GM12878 (cell line): ENCODE measurements around the gene YAF2. TPM values are rescaled to one million over a fixed set of nuclear protein-coding genes. Genes with fewer than 3 reads are reported as not detected.

Experiments used
- ATAC-seq: fragments of 200-7000 bp; cut with Tn5 transposase; 3 replicates; pipeline ENCODE4 v1.9.1; 2020; ENCODE audit warnings: mild to moderate bottlenecking, moderate library complexity
- BruUV-seq: library from RNA; stranded (reverse); fragments of 400-500 nt; replicated peaks from 2 replicates; lab custom pipeline; 2021; lab: Mats Ljungman, UMichigan
- CTCF ChIA-PET: fragments of 300-600 bp; sonication (Branson Sonifier 250); formaldehyde crosslinking; extraction: SDS; loops from one replicate; lab custom pipeline; 2021; ENCODE audit warnings: inconsistent platforms; lab: Yijun Ruan, JAX
- POLR2A ChIA-PET: fragments of 350-600 bp; formaldehyde crosslinking; extraction: SDS; loops from one replicate; lab custom pipeline; 2021; ENCODE audit warnings: inconsistent platforms; lab: Charles Lee
- RAD21 ChIA-PET: fragments of 300-600 bp; sonication (Branson Sonifier 250); formaldehyde crosslinking; loops from one replicate; lab custom pipeline; 2023; ENCODE audit warnings: antibody characterized with exemption; ENCODE audit not compliant: unreplicated experiment; lab: Charles Lee
- SMC1A ChIA-PET: fragments of 300-600 bp; sonication (Branson Sonifier 250); formaldehyde crosslinking; loops from one replicate; lab custom pipeline; 2023; ENCODE audit not compliant: unreplicated experiment, uncharacterized antibody; lab: Charles Lee
- DNase-seq: peaks from one replicate; pipeline ENCODE4 v3.0.0-alpha.2; 2011; ENCODE audit warnings: low read depth, low spot score
- FAIRE-seq: peaks from 3 replicates; lab custom pipeline; 2011; peaks lifted over from hg19 to GRCh38; lab: Jason Lieb, UNC
- H2AFZ ChIP-seq: 2 replicates; pipeline ENCODE4 v1.6.0; 2011; ENCODE audit warnings: low read depth, low read length, control low read depth; ENCODE audit not compliant: control insufficient read depth
- H3K27ac ChIP-seq: 2 replicates; pipeline ENCODE4 v1.5.1; 2011; ENCODE audit warnings: control low read depth; ENCODE audit not compliant: control insufficient read depth, insufficient read depth
- H3K27me3 ChIP-seq, 2 experiments: replicated peaks in 1 of 2; 2 replicates each; pipeline versions ENCODE4 v1.6.0 to v1.6.1; 2011; ENCODE audit warnings: low read length in 1 of 2; ENCODE audit not compliant: control insufficient read depth in 2 of 2, insufficient read depth in 2 of 2
- H3K36me3 ChIP-seq, 2 experiments: 2 replicates each; pipeline ENCODE4 v1.5.1; 2011; ENCODE audit warnings: low read length in 1 of 2; ENCODE audit not compliant: control insufficient read depth in 2 of 2, insufficient read depth in 2 of 2
- H3K4me1 ChIP-seq: 2 replicates; pipeline ENCODE4 v1.6.1; 2011; ENCODE audit warnings: mild to moderate bottlenecking, low read length, moderate library complexity, mixed read lengths; ENCODE audit not compliant: control insufficient read depth, insufficient read depth
- H3K4me2 ChIP-seq: 2 replicates; pipeline ENCODE4 v1.6.0; 2011; ENCODE audit warnings: control low read depth; ENCODE audit not compliant: control insufficient read depth, insufficient read depth
- H3K4me3 ChIP-seq: fragments of 200-600 bp; sonication (generic); 2 replicates; pipeline ENCODE4 v1.5.1; 2016
- H3K79me2 ChIP-seq: 2 replicates; pipeline ENCODE4 v1.6.0; 2011; ENCODE audit warnings: low read length; ENCODE audit not compliant: control insufficient read depth, insufficient read depth
- H3K9ac ChIP-seq: 2 replicates; pipeline ENCODE4 v1.8.0; 2011; ENCODE audit warnings: low read length, control low read depth, mixed read lengths; ENCODE audit not compliant: control insufficient read depth, insufficient read depth
- H3K9me3 ChIP-seq: replicated peaks from 3 replicates; pipeline ENCODE4 v1.5.1; 2011; ENCODE audit warnings: mild to moderate bottlenecking, low read length; ENCODE audit not compliant: control insufficient read depth, insufficient read depth
- H4K20me1 ChIP-seq: 2 replicates; pipeline ENCODE4 v1.6.0; 2011; ENCODE audit not compliant: control insufficient read depth, insufficient read depth
- ATF3 ChIP-seq: IDR thresholded peaks from 2 replicates; pipeline ENCODE4 v1.6.1; 2011; ENCODE audit warnings: low read depth, mild to moderate bottlenecking, low read length, moderate library complexity, borderline replicate concordance; ENCODE audit errors: extremely low read depth
- CREB1 ChIP-seq: IDR thresholded peaks from 2 replicates; pipeline ENCODE4 v1.6.1; 2012; ENCODE audit warnings: low read depth, mild to moderate bottlenecking, inconsistent platforms
- E4F1 ChIP-seq: fragments of 450-650 bp; IDR thresholded peaks from 2 replicates; pipeline ENCODE4 v1.6.1; 2018; ENCODE audit warnings: borderline replicate concordance, mild to moderate bottlenecking; ENCODE audit not compliant: partially characterized antibody
- FOS ChIP-seq: IDR thresholded peaks from 3 replicates; pipeline ENCODE4 v1.6.1; 2011; ENCODE audit warnings: borderline replicate concordance; ENCODE audit not compliant: insufficient read length; ENCODE audit errors: extremely low read depth
- HCFC1 ChIP-seq: fragments of 150-350 bp; IDR thresholded peaks from 2 replicates; pipeline ENCODE4 v1.6.1; 2014; ENCODE audit warnings: low read length
- IKZF1 ChIP-seq: fragments of 450-650 bp; conservative IDR thresholded peaks from 2 replicates; pipeline ENCODE4 v1.6.1; 2017; ENCODE audit warnings: antibody characterized with exemption, mild to moderate bottlenecking
- IKZF2 ChIP-seq, 2 experiments: fragments of 450-650 bp; IDR thresholded peaks; 2 replicates each; pipeline ENCODE4 v1.6.1; 2017; ENCODE audit warnings: mild to moderate bottlenecking in 2 of 2, moderate library complexity in 2 of 2
- IRF4 ChIP-seq: IDR thresholded peaks from 2 replicates; pipeline ENCODE4 v1.6.1; 2011; ENCODE audit warnings: low read depth, low read length
- KDM1A ChIP-seq: fragments of 200-600 bp; sonication (generic); IDR thresholded peaks from 2 replicates; pipeline ENCODE4 v1.6.1; 2016; ENCODE audit warnings: borderline replicate concordance
- PAX8 ChIP-seq: fragments of 450-650 bp; IDR thresholded peaks from 2 replicates; pipeline ENCODE4 v1.6.1; 2017; ENCODE audit warnings: mild to moderate bottlenecking, moderate library complexity
- ZBED1 ChIP-seq: IDR thresholded peaks from 2 replicates; pipeline ENCODE4 v1.6.1; 2016; ENCODE audit warnings: borderline replicate concordance
- ZNF274 ChIP-seq: IDR thresholded peaks from one replicate; pipeline ENCODE4 v1.8.0; 2011; ENCODE audit not compliant: insufficient read length, insufficient read depth
- WGBS: methylation state at CpG from one replicate; pipeline ENCODE4 v1.1.6; 2016; ENCODE audit warnings: low lambda C conversion rate; ENCODE audit not compliant: insufficient replicate concordance, insufficient coverage; ENCODE audit errors: missing lambda C conversion rate; 5-methylcytosine and 5-hydroxymethylcytosine counted together
- in situ Hi-C: fragments of 300-500 bp; cut with MboI; formaldehyde crosslinking; loops from 9 replicates; pipeline ENCODE4 v1.14.3; 2018; ENCODE audit warnings: mixed read lengths
- intact Hi-C: fragments of 100-400 bp; cut with micrococcal nuclease; formaldehyde crosslinking; loops from one replicate; pipeline ENCODE4 v1.14.2; 2022; ENCODE audit not compliant: unreplicated experiment
- polyA plus RNA-seq, 11 experiments: library from polyadenylated mRNA; depleted of rRNA in 4 of 11; unstranded in 6 of 11; stranded (reverse) in 5 of 11; fragments of >200 nt; fragmentation: Nextera tagmentation in 4 of 11; fragmentation: Illumina TruSeq in 1 of 11; extraction: Ambion mirVana in 4 of 11; extraction: Trizol in 1 of 11; gene quantifications; 1 replicate in 1 of 11; 2 replicates in 10 of 11; pipeline versions ENCODE4 v1.2.1 to v1.2.3, GENCODE V29; 2011 to 2016; ENCODE audit warnings: inconsistent platforms in 2 of 11, missing spikeins in 2 of 11, low read depth in 1 of 11
- total RNA-seq, 4 experiments: library from RNA; depleted of rRNA in 3 of 4; stranded (reverse); fragments of >200 nt in 3 of 4; fragmentation: Illumina TruSeq in 1 of 4; extraction: Trizol in 1 of 4; gene quantifications; 2 replicates each; pipeline versions ENCODE4 v1.2.1 to v1.2.3, GENCODE V29; 2013 to 2021
- TF ChIP-seq, protein P1 (sequence below): fragments of 450-650 bp; IDR thresholded peaks from 2 replicates; pipeline ENCODE4 v1.6.1; 2017; ENCODE audit warnings: mild to moderate bottlenecking, low read depth, inconsistent platforms; ENCODE audit not compliant: poor library complexity, severe bottlenecking

The YAF2 gene
- total and polyA plus RNA-seq, 10 of the 15 experiments (the other 5 are each of a cell fraction or from before 2014, with no cell fraction given): 18.8 to 36.6 (median 23.0) TPM

- Histone ChIP-seq H3K27me3 (no peaks in the 10 kb centered on the region), H3K79me2 (no peaks in the 10 kb centered on the region), H3K27ac (peak overlapping the region; percentile 24; the same call in 1 of the 2 replicates), H3K4me1 (peaks cover 5% of the 10 kb centered on the region; the same call in 1 of the 2 replicates), H3K4me2 (no peak overlapping the region), H3K9me3 (no peaks in the 10 kb centered on the region), H3K36me3 (peaks cover 0 to 5% of the 10 kb centered on the region in 2 experiments; a peak in 2 of 4 replicates), H3K9ac (no peak overlapping the region), H2AFZ (no peak overlapping the region), H4K20me1 (no peaks in the 10 kb centered on the region), H3K4me3 (no peak overlapping the region)
- ChIA-PET POLR2A (no interaction called here), CTCF (interaction anchor here (0.9 to 1.9 kb wide), 5 partner anchors 16 to 209 kb away, joined by 4 read pairs; no protein-coding TSS in a partner anchor), RAD21 (interaction anchor here (1.3 kb wide), 1 partner anchor 169 kb away, joined by 3 read pairs; no protein-coding TSS in a partner anchor), SMC1A (interaction anchor here (1.1 to 1.6 kb wide), 2 partner anchors 35 to 119 kb away, joined by 3 read pairs; no protein-coding TSS in a partner anchor)
- no peak for TF ChIP-seq IRF4
- no TSS peak for BruUV-seq
- DNase-seq (no peak), ATAC-seq (peak; percentile 38), FAIRE-seq (no peak)
- in situ Hi-C loops (no loop called here), intact Hi-C loops (no loop called here)
- 50% methylated on average over 1 of the region's 1 CpG for WGBS
These were observed 75.1 kb downstream of the YAF2 start for GRCh38 chr12:42162965-42163364.

- BruUV-seq: no TSS peak
- ChIA-PET CTCF (interaction anchor here (1.3 to 1.9 kb wide), 3 partner anchors 15 to 38 kb away, joined by 4 read pairs; no protein-coding TSS in a partner anchor), SMC1A (interaction anchor here (1.6 kb wide), 1 partner anchor 34 kb away, joined by 3 read pairs; no protein-coding TSS in a partner anchor), POLR2A (no interaction called here), RAD21 (interaction anchor here (1.3 kb wide), 1 partner anchor 170 kb away, joined by 3 read pairs; no protein-coding TSS in a partner anchor)
- Histone ChIP-seq H3K4me2 (no peak overlapping the region), H3K9me3 (no peaks in the 10 kb centered on the region), H3K4me3 (no peak overlapping the region), H4K20me1 (no peaks in the 10 kb centered on the region), H3K27me3 (no peaks in the 10 kb centered on the region), H3K4me1 (peaks cover 5% of the 10 kb centered on the region; the same call in 1 of the 2 replicates), H3K27ac (no peak overlapping the region), H3K79me2 (no peaks in the 10 kb centered on the region), H2AFZ (no peak overlapping the region), H3K9ac (no peak overlapping the region), H3K36me3 (peaks cover 0 to 5% of the 10 kb centered on the region in 2 experiments; a peak in 3 of 4 replicates)
- in situ Hi-C loops (no loop called here), intact Hi-C loops (no loop called here)
- FAIRE-seq (no peak), DNase-seq (no peak), ATAC-seq (no peak)
- no peak for TF ChIP-seq HCFC1
- TF ChIP-seq IKZF2 (IDR thresholded peaks at IDR 0.05): no peak
- no peak for TF ChIP-seq ATF3
- TF ChIP-seq, protein P1, sequence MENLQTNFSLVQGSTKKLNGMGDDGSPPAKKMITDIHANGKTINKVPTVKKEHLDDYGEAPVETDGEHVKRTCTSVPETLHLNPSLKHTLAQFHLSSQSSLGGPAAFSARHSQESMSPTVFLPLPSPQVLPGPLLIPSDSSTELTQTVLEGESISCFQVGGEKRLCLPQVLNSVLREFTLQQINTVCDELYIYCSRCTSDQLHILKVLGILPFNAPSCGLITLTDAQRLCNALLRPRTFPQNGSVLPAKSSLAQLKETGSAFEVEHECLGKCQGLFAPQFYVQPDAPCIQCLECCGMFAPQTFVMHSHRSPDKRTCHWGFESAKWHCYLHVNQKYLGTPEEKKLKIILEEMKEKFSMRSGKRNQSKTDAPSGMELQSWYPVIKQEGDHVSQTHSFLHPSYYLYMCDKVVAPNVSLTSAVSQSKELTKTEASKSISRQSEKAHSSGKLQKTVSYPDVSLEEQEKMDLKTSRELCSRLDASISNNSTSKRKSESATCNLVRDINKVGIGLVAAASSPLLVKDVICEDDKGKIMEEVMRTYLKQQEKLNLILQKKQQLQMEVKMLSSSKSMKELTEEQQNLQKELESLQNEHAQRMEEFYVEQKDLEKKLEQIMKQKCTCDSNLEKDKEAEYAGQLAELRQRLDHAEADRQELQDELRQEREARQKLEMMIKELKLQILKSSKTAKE: no peak
- TF ChIP-seq KDM1A: no peak
- no peak for TF ChIP-seq CREB1
- no peak for TF ChIP-seq ZNF274
- TF ChIP-seq IKZF1: no peak
- no peak for TF ChIP-seq FOS
- TF ChIP-seq ZBED1: no peak
- no peak for TF ChIP-seq PAX8
- no peak for TF ChIP-seq E4F1
These were observed 75.9 kb downstream of the YAF2 start for GRCh38 chr12:42162193-42162592.
